NCI-H524 (cell line): ENCODE data around the gene RHEX.
A peak's percentile ranks its signal among the peaks of the same experiment; 100 is the strongest.
"Not testable (repeated sequence)": the region's sequence is repeated elsewhere in the genome, so short reads cannot be mapped to it uniquely, and the experiment has no call there.

Experiments used
- DNase-seq, 2 experiments: peaks; one replicate each; lab custom pipeline; 2025; lab: John Stamatoyannopoulos, UW

Gene RHEX

GRCh38 chr1:206058927-206059292, 5.9 kb downstream of the RHEX start:
- DNase-seq: no peak

GRCh38 chr1:206059355-206059915, 6.5 kb downstream of the RHEX start:
- DNase-seq: no peak

GRCh38 chr1:206060844-206061243, 7.9 kb downstream of the RHEX start:
- no peak for DNase-seq

GRCh38 chr1:206062464-206062863, 9.5 kb downstream of the RHEX start:
- DNase-seq: no peak

DNA sequence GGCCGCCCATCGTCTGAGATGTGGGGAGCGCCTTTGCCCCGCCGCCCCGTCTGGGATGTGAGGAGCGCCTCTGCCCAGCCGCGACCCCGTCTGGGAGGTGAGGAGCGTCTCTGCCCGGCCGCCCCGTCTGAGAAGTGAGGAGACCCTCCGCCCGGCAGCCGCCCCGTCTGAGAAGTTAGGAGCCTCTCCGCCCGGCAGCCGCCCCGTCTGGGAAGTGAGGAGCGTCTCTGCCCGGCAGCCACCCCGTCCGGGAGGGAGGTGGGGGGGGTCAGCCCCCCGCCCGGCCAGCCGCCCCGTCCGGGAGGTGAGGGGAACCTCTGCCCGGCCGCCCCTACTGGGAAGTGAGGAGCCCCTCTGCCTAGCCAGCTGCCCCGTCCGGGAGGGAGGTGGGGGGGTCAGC, 11.0 kb downstream of the RHEX start:
- DNase-seq: not testable (repeated sequence)

- not testable (repeated sequence) for DNase-seq
These were observed 11.5 kb downstream of the RHEX start for GRCh38 chr1:206064501-206064900.

GRCh38 chr1:206065547-206066145, 12.7 kb downstream of the RHEX start:
- DNase-seq: no peak

GRCh38 chr1:206066479-206067171, 13.7 kb downstream of the RHEX start:
- peak in 1 of 2 experiments; percentile 8 for DNase-seq

DNA sequence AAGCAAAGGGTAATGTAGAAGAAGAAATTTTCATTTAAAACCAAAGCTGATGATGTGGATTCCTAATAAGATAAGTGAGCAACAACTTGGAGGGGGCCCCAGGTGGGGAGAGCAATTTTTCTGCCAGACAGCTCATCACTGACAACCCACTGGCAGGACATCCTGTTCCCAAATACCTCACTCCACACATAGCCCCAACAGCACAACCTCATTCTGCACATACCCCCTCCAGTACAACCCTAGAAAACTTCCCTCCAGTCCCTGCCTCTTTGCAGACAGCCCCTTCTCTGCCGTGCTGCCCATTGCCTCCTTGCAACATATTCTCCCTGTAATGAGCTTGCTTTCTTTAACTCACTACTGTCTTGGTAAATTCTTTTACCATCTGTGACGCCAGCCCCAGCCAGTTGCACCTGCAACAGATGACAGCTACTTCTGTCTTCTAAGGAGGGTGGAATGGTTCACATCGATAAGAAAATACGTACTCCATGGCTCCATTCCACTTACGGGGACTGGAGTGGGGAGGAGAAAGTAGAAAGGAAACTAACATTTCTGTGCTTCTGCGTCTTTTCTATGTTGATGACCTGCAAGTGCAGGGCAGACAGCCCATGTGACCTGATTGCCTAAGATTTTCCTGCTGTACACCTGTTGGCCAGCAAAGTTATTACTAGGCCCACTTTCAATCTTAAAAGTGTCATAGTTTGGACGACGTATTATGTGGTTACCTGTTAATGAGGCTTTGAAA, 14.7 kb downstream of the RHEX start:
- DNase-seq: peak in 1 of 2 experiments; percentile 62

- DNase-seq: no peak
These were observed 15.3 kb downstream of the RHEX start for GRCh38 chr1:206068314-206068713.

GRCh38 chr1:206070627-206071304, 17.8 kb downstream of the RHEX start:
- no peak for DNase-seq

DNA sequence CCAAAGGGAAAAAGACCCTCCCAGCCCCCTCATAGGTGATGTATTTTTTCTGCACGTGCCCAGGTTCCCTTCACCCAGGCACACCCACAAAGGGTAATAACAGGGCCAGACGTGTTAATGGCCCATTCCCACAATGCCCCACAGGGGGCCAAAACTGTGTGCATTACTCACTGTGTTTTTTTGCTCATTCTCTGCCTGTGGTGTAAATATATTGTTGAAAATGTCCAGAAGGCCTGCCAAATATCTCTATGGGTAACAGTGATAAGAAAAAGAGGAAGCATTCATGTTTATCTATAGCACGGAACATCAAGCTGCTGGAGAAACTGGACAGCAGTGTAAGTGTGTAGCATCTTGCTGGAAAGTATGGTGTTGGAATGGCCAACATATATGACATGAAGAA, 21.9 kb downstream of the RHEX start:
- DNase-seq: no peak

- DNase-seq: no peak
These were observed 23.1 kb downstream of the RHEX start for GRCh38 chr1:206075786-206076755.

DNA sequence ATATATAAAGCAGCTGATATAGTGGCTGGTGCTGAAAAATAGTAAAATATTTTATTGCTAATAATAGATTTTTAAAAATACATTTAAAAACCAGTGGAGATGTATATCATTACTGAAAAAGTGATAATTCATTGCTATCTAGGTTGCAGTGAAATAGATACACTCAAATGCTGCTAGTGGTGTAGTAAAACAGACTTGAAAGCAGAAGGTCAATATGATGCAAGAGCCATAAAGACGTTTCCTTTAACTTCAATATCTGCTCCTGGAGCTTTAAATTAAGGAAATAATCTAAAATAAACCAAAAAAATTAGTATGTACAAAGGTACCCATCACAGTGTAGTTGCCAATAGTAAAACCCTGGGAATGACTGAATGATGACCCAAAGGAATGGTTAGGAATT, 26.2 kb downstream of the RHEX start:
- no peak for DNase-seq

- DNase-seq: no peak
These were observed 27.2 kb downstream of the RHEX start for GRCh38 chr1:206080026-206080820.

DNA sequence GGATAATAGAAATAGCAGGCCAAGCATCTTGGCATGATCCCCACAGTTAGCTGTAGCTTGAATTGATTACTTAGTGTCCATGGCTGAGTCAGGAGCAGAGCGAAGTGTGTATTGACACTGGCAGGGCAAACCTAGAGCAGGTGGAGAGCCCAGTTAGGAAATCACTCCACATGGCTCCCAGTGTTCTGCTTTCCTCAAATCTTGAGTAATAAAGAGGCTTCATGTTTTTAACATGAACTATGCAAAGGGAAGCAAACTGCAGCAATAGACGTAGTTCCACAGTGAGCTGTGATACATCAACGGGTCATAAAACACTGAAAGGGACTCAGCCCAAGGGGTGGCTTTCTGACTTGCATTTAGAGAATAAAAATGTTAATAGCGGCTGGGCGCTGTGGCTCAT, 28.9 kb downstream of the RHEX start:
- DNase-seq: no peak

- no peak for DNase-seq
These were observed 30.1 kb downstream of the RHEX start for GRCh38 chr1:206082831-206083695.

GRCh38 chr1:206083750-206084149, 30.8 kb downstream of the RHEX start:
- DNase-seq: no peak

GRCh38 chr1:206087091-206087490, 34.1 kb downstream of the RHEX start:
- DNase-seq: peak; percentile 29 to 30
